Peyer's patch (tissue), 4 donors: ENCODE measurements around the gene VIM.

ENCODE experiments used
- CTCF ChIP-seq, 6 experiments: fragments of 450-650 bp in 4 of 6; fragments of 200-600 bp in 2 of 6; sonication (generic) in 1 of 6; IDR thresholded peaks; one replicate each; pipeline ENCODE4 v1.5.1; 2017 to 2019; ENCODE audit warnings: antibody characterized with exemption in 6 of 6, mild to moderate bottlenecking in 3 of 6, moderate library complexity in 1 of 6
- POLR2A ChIP-seq, 2 donors: fragments of 450-650 bp; IDR thresholded peaks; one replicate each; pipeline ENCODE4 v1.5.1; 2017; ENCODE audit warnings: antibody characterized with exemption in 2 of 2, mild to moderate bottlenecking in 2 of 2, moderate library complexity in 2 of 2

GRCh38 chr10:17228091-17229015 is at the start of gene VIM:
- TF ChIP-seq CTCF (IDR thresholded peaks at IDR 0.05) (no peak), POLR2A (IDR thresholded peaks at IDR 0.05) (peak in 1 of 2 donors; percentile 25)
